HG03159 (cell line): ENCODE measurements around the gene RIMS1.

Experiments used
- ATAC-seq: cut with Tn5 transposase; IDR thresholded peaks from one replicate; pipeline ENCODE4 v1.9.1; 2021; ENCODE audit warnings: mild to moderate bottlenecking, moderate library complexity; ENCODE audit not compliant: unreplicated experiment

The RIMS1 gene

GRCh38 chr6:72218125-72218524, 331.8 kb downstream of the RIMS1 start:
- peak; percentile 95 for ATAC-seq

GRCh38 chr6:72219536-72219935, 333.2 kb downstream of the RIMS1 start:
- no peak for ATAC-seq

DNA sequence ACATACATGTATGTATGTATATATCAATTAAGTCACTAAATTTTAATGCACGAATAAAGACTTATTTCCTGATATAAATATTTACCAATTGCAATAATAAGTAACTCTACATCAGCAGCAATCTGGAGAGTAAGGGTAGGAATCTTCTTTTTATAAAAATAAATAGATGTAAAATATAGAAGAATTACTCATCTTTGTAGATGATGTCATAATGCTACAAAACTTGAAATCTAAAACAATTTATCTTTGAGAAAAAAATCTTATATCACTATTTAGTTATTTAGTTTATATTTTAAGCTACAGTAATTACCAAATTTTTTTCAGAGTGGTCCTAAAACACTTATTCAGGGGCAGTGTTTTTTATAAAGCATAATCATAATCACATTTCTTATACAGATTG, 351.7 kb downstream of the RIMS1 start:
- no peak for ATAC-seq

- ATAC-seq: no peak
These were observed 352.6 kb downstream of the RIMS1 start for GRCh38 chr6:72238900-72239299.

- no peak for ATAC-seq
These were observed 359.2 kb downstream of the RIMS1 start for GRCh38 chr6:72245565-72245964.

- no peak for ATAC-seq
These were observed 360.6 kb downstream of the RIMS1 start for GRCh38 chr6:72246926-72247325.

- no peak for ATAC-seq
These were observed 362.3 kb downstream of the RIMS1 start for GRCh38 chr6:72248621-72249020.

GRCh38 chr6:72250664-72251063, 364.3 kb downstream of the RIMS1 start:
- ATAC-seq: no peak

GRCh38 chr6:72260489-72260888, 374.1 kb downstream of the RIMS1 start:
- ATAC-seq: no peak

DNA sequence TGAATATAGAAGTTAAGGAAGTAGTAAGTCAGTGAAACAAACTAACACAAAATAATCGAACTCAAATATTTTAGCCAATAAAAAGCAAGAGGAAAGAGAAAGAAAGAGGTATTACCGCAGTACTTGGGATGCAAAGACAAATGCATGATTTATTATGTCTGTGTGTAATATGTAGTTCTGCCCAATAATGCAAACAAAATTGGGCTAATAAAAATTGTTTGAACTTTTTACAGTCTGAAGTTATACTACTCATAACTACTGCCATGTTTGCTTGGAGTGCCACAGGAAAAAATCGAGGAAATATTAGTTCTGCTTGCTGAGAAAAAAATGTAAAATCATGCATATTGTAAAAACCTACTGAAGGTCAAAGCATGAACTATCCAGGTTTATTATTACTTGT, 375.2 kb downstream of the RIMS1 start:
- ATAC-seq: no peak

- no peak for ATAC-seq
These were observed 375.9 kb downstream of the RIMS1 start for GRCh38 chr6:72262254-72262653.

DNA sequence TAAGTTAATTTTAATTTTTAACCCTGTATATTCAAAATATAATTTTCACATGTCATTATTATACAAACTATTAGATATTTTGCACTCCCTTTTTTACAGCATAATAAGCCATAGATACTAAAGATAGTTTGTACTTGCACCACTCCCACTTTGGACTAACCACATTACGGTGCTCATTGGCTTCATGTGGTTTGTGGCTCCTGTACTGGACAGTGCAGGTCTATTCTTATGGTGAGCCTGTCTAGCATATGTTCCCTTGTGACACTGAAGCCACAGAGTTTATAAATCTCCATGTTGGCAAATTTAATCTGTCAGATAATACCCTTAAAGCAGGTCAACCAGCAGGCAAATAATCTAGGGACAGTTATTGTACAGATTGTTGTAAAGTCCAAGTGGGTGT, 381.1 kb downstream of the RIMS1 start:
- ATAC-seq: no peak

DNA sequence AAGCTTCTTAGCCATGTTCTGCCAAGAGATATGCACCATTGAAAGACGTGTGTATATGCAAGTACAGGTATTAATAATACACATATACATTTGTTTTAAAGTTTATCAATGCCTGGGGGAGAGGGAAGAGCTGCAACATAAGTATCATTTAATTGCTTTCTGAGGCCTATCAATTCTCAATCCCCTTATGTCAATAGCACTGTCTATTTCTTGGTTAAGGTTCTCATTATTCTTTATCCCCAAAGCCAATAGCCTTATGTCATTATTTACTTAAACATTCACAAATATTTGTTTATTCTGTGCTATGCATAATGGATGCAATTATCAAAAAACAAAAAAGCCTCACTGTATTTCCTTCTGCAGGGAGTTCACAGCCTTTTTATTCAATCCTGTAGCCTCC, 385.2 kb downstream of the RIMS1 start:
- ATAC-seq: no peak

GRCh38 chr6:72272958-72273357, 386.6 kb downstream of the RIMS1 start:
- no peak for ATAC-seq

- ATAC-seq: no peak
These were observed 389.5 kb downstream of the RIMS1 start for GRCh38 chr6:72275888-72276287.

DNA sequence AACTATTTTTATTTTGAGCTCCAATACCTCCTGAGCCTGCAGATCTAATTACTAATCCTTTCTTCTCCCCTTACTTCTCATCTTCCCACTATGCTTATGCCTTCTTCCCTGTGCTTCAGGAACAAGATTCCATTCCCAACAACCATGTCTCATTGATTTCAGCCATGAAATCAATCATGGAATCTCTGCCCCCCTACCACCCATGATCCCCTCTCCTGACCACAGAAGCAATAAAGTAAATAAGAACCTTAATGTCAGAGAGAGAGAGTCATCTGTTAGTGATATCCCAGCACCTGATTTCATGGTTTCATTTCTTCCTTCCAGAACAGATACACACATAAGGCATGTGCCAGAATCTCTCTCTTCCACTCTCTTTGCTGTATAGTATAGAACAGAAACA, 395.9 kb downstream of the RIMS1 start:
- no peak for ATAC-seq

GRCh38 chr6:72283571-72283970, 397.2 kb downstream of the RIMS1 start:
- ATAC-seq: no peak

GRCh38 chr6:72286911-72287311, 400.6 kb downstream of the RIMS1 start:
- no peak for ATAC-seq

- no peak for ATAC-seq
These were observed 401.5 kb downstream of the RIMS1 start for GRCh38 chr6:72287801-72288200.

GRCh38 chr6:72288592-72288991, 402.2 kb downstream of the RIMS1 start:
- no peak for ATAC-seq

- no peak for ATAC-seq
These were observed 404.3 kb downstream of the RIMS1 start for GRCh38 chr6:72290620-72291019.

- no peak for ATAC-seq
These were observed 410.0 kb downstream of the RIMS1 start for GRCh38 chr6:72296375-72296774.

DNA sequence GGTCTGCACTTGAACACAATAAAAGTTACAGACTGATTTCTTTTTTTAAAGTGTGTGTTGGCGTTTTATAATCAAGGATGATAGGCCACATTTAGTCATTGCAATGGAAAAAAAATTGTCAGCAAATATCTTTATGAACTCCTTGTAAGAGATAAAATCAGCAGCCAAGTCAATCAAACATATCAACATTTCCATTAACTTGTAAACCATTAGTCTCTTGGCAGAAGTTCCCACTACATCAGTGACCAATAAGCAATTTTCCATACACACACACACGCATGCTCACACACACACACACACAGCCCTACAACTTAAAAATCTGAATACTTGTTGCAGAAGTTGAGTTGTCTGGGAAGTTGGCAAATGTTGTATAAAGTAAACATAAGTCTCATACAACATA, 419.6 kb downstream of the RIMS1 start:
- no peak for ATAC-seq
